ENCODE results near the gene MATCAP1.

The MATCAP1 gene

DNA sequence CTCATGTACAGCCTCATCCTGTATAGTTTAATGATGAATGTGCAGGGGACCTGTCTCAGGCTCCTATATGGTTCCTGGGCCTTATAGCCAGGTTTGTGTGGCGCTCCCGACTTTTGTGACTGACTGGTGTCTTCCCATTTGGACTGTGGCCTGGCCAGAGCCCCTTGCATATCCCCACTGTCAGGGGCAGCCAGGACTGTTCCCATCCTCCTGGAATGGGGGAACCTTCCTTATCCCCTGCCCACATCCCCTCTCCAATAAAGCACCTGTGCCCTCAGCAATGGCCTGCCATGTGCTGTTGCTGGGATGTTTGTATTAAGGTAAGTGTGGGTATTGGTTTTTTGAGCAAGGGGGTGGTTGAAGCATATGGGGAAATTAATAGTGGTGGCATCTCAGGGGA is 35.5 kb downstream of the MATCAP1 start:
- Histone ChIP-seq H4K20me1 (ENCODE audit: insufficient read depth, low read length) (peaks cover 11% of the 10 kb centered on the region; the same call in 1 of the 2 replicates), H3K4me2 (ENCODE audit: insufficient read depth, low read length) (no peak overlapping the region), H3K36me3 (ENCODE audit: insufficient read depth, low read length) (peaks cover 55% of the 10 kb centered on the region), H3K79me2 (ENCODE audit: insufficient read depth, low read length) (no peaks in the 10 kb centered on the region), H3K4me1 (ENCODE audit: insufficient read depth, low read length) (no peaks in the 10 kb centered on the region), H2AFZ (ENCODE audit: low read depth, low read length) (no peak overlapping the region), H3K4me3 (ENCODE audit: low read depth in 1 of 2, low read length in 2 of 2) (no peak overlapping the region), H3K27me3 (ENCODE audit: insufficient read depth, low read length, poor library complexity) (no peaks in the 10 kb centered on the region), H3K9ac (ENCODE audit: low read depth, low read length) (no peak overlapping the region), H3K9me3 (ENCODE audit: insufficient read depth, low read length, severe bottlenecking) (no peaks in the 10 kb centered on the region), H3K27ac (ENCODE audit: low read length) (no peak overlapping the region)
- DNase-seq (no peak), ATAC-seq (ENCODE audit: insufficient read depth, low read depth) (no peak)
- no peak for TF ChIP-seq EZH2 (IDR thresholded peaks at IDR 0.05; ENCODE audit: borderline replicate concordance, low read depth, low read length, severe bottlenecking)
- TF ChIP-seq, protein P1, sequence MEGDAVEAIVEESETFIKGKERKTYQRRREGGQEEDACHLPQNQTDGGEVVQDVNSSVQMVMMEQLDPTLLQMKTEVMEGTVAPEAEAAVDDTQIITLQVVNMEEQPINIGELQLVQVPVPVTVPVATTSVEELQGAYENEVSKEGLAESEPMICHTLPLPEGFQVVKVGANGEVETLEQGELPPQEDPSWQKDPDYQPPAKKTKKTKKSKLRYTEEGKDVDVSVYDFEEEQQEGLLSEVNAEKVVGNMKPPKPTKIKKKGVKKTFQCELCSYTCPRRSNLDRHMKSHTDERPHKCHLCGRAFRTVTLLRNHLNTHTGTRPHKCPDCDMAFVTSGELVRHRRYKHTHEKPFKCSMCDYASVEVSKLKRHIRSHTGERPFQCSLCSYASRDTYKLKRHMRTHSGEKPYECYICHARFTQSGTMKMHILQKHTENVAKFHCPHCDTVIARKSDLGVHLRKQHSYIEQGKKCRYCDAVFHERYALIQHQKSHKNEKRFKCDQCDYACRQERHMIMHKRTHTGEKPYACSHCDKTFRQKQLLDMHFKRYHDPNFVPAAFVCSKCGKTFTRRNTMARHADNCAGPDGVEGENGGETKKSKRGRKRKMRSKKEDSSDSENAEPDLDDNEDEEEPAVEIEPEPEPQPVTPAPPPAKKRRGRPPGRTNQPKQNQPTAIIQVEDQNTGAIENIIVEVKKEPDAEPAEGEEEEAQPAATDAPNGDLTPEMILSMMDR (IDR thresholded peaks at IDR 0.05; ENCODE audit: borderline replicate concordance, extremely low read depth, low read length, poor library complexity, severe bottlenecking) = no peak

DNA sequence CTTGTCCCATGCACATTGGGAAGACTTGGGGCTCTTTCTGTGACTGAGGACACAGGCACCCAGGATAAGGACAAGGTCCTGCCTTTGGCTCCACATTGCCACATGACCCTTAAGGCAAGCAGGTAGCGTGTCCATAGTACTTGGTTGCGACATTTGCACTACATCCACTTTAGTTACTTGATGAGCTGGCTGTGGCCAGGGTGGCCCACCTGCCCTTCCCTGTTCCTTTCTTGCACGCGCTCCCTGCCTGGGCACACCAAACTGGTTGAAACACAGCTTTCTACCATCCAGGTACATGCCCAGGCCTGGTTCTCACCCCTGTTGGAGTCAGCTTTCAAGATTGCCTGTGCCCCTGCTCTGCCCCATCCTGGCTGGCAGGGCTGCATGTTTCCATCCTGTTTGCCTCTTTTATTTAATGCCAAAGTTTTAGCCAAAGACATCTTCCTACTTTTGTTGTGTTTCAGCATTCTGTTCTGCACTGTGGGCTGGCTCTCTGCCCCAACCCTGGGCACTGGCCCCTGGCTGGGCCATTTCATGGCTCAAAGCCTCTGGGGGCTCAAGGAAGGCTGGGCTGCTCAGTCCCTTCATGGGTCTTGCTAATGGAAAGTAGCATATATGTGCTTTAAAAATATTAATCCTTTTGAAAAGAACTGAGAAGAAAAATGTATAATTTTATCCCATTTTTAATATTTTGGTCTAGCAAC is 36.2 kb downstream of the MATCAP1 start:
- Histone ChIP-seq H3K79me2 (ENCODE audit: insufficient read depth, low read length) (no peaks in the 10 kb centered on the region), H3K9ac (ENCODE audit: low read depth, low read length) (no peak overlapping the region), H4K20me1 (ENCODE audit: insufficient read depth, low read length) (peaks cover 11% of the 10 kb centered on the region; the same call in 1 of the 2 replicates), H3K27ac (ENCODE audit: low read length) (no peak overlapping the region), H3K36me3 (ENCODE audit: insufficient read depth, low read length) (peaks cover 62% of the 10 kb centered on the region), H2AFZ (ENCODE audit: low read depth, low read length) (no peak overlapping the region), H3K4me3 (ENCODE audit: low read depth in 1 of 2, low read length in 2 of 2) (no peak overlapping the region), H3K9me3 (ENCODE audit: insufficient read depth, low read length, severe bottlenecking) (no peaks in the 10 kb centered on the region), H3K4me1 (ENCODE audit: insufficient read depth, low read length) (no peaks in the 10 kb centered on the region), H3K4me2 (ENCODE audit: insufficient read depth, low read length) (no peak overlapping the region), H3K27me3 (ENCODE audit: insufficient read depth, low read length, poor library complexity) (no peaks in the 10 kb centered on the region)
- TF ChIP-seq, protein P1 (IDR thresholded peaks at IDR 0.05; ENCODE audit: borderline replicate concordance, extremely low read depth, low read length, poor library complexity, severe bottlenecking) = no peak
- no peak for TF ChIP-seq EZH2 (IDR thresholded peaks at IDR 0.05; ENCODE audit: borderline replicate concordance, low read depth, low read length, severe bottlenecking)
- DNase-seq (no peak), ATAC-seq (ENCODE audit: insufficient read depth, low read depth) (no peak)

DNA sequence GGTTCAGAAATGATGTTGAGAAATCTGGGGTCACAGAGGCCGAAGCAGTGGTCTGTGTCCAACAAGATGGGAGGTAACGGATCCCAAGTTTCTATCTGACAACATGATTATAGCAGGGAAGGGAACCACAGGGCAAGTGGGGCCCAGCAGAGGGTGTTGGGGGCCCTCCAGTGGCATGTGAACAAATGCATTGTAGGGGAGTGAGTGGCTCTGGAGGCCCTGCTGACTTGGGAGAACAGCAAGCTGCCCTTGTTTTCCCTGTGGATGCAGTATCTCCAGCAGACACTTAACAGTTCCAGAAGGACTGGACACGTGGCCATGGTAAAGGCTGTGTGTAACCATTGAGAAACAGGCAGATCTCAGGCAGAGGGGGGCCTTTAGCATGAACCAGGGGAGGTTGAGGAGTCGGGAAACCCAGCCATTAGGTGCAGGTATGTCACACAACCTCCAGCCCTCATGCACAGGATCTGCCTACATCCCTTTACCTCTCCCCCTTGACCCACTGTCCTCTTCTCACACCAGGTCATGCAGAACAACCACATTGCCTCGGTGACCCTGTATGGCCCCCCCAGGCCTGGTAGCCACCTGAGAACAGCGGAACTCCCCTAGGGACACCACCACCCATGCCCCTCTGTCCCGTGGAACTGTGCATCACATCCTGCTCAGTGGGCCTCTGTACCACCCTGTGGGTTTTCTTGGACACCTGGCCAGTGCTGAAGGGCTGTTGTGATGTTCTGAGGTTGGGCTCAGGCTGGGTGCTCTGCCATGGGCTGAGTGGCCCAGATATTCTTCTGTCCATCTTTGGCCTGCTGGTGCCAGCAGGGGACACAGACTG is 37.0 kb downstream of the MATCAP1 start:
- no peak overlapping the region for H3K9ac ChIP-seq (ENCODE audit: low read depth, low read length)
- H3K36me3 ChIP-seq (ENCODE audit: insufficient read depth, low read length) = peaks cover 70% of the 10 kb centered on the region
- peaks cover 10% of the 10 kb centered on the region; the same call in 1 of the 2 replicates for H4K20me1 ChIP-seq (ENCODE audit: insufficient read depth, low read length)
- H3K4me3 ChIP-seq (ENCODE audit: low read depth in 1 of 2, low read length in 2 of 2) = no peak overlapping the region
- H3K4me2 ChIP-seq (ENCODE audit: insufficient read depth, low read length) = no peak overlapping the region
- no peaks in the 10 kb centered on the region for H3K27me3 ChIP-seq (ENCODE audit: insufficient read depth, low read length, poor library complexity)
- ATAC-seq (ENCODE audit: insufficient read depth, low read depth) (no peak), DNase-seq (no peak)
- H3K4me1 ChIP-seq (ENCODE audit: insufficient read depth, low read length) = no peaks in the 10 kb centered on the region
- TF ChIP-seq, protein P1 (IDR thresholded peaks at IDR 0.05; ENCODE audit: borderline replicate concordance, extremely low read depth, low read length, poor library complexity, severe bottlenecking) = no peak
- no peak for TF ChIP-seq EZH2 (IDR thresholded peaks at IDR 0.05; ENCODE audit: borderline replicate concordance, low read depth, low read length, severe bottlenecking)
- no peaks in the 10 kb centered on the region for H3K9me3 ChIP-seq (ENCODE audit: insufficient read depth, low read length, severe bottlenecking)
- no peak overlapping the region for H2AFZ ChIP-seq (ENCODE audit: low read depth, low read length)
- no peaks in the 10 kb centered on the region for H3K79me2 ChIP-seq (ENCODE audit: insufficient read depth, low read length)
- H3K27ac ChIP-seq (ENCODE audit: low read length) = no peak overlapping the region
